DND-41 (cell line): Measurements from ENCODE around the gene TBATA.

Experiments
- CTCF ChIP-seq: IDR thresholded peaks from 2 replicates; pipeline ENCODE4 v1.5.1; 2012; ENCODE audit warnings: borderline replicate concordance, low read length, moderate library complexity, mild to moderate bottlenecking; ENCODE audit not compliant: poor library complexity, severe bottlenecking; ENCODE audit errors: extremely low read depth
- EZH2 ChIP-seq: IDR thresholded peaks from 3 replicates; pipeline ENCODE4 v1.6.1; 2012; ENCODE audit warnings: borderline replicate concordance, low read depth, mild to moderate bottlenecking, moderate library complexity, low read length, inconsistent platforms; ENCODE audit not compliant: severe bottlenecking

GRCh38 chr10:70751356-70751755 is 33.8 kb downstream of the TBATA start:
- TF ChIP-seq CTCF (no peak), EZH2 (no peak)
